H1 (cell line): ENCODE data around the gene ARTN. TPM values are rescaled to one million over a fixed set of nuclear protein-coding genes. Genes with fewer than 3 reads are reported as not detected.
A peak's percentile ranks its signal among the peaks of the same experiment; 100 is the strongest.

Experiments
- CTCF ChIA-PET: fragments of 300-600 bp; sonication (Branson Sonifier 250); formaldehyde crosslinking; loops from one replicate; lab custom pipeline; 2021; ENCODE audit not compliant: partially characterized antibody; lab: Charles Lee
- POLR2A ChIA-PET: fragments of 300-600 bp; sonication (Branson Sonifier 250); formaldehyde crosslinking; loops from one replicate; lab custom pipeline; 2021; ENCODE audit warnings: inconsistent platforms; ENCODE audit not compliant: partially characterized antibody; lab: Charles Lee
- DNase-seq, 2 experiments: peaks; one replicate each; pipeline versions ENCODE4 v3.0.0 to v3.0.0-alpha.2; 2010 to 2022; ENCODE audit warnings: low spot score in 2 of 2, low read depth in 1 of 2, mixed read lengths in 1 of 2
- FAIRE-seq: peaks from 2 replicates; lab custom pipeline; 2011; peaks lifted over from hg19 to GRCh38; lab: Jason Lieb, UNC
- H2AFZ ChIP-seq: 2 replicates; pipeline ENCODE4 v1.8.1; 2012; ENCODE audit warnings: low read length, inconsistent platforms
- H2AK5ac ChIP-seq: 2 replicates; pipeline ENCODE4 v1.6.1; 2013; ENCODE audit warnings: low read depth, low read length
- H2BK120ac ChIP-seq: replicated peaks from 2 replicates; pipeline ENCODE3; 2013; ENCODE audit warnings: low read depth, low read length, inconsistent platforms
- H2BK12ac ChIP-seq: 2 replicates; pipeline ENCODE4 v1.6.1; 2013; ENCODE audit warnings: low read depth, low read length
- H2BK15ac ChIP-seq: 2 replicates; pipeline ENCODE4 v1.6.1; 2013; ENCODE audit warnings: low read length
- H2BK20ac ChIP-seq: 2 replicates; pipeline ENCODE4 v1.6.1; 2013; ENCODE audit warnings: low read length
- H2BK5ac ChIP-seq: 2 replicates; pipeline ENCODE4 v1.6.1; 2013; ENCODE audit warnings: low read depth, low read length
- H3K14ac ChIP-seq: 2 replicates; pipeline ENCODE4 v1.6.1; 2013; ENCODE audit warnings: inconsistent platforms; ENCODE audit not compliant: insufficient read length
- H3K18ac ChIP-seq: 2 replicates; pipeline ENCODE4 v1.6.1; 2013; ENCODE audit warnings: low read length; ENCODE audit errors: extremely low read depth
- H3K23ac ChIP-seq: 2 replicates; pipeline ENCODE4 v1.6.1; 2013; ENCODE audit warnings: inconsistent platforms; ENCODE audit not compliant: insufficient read length
- H3K23me2 ChIP-seq: 2 replicates; pipeline ENCODE4 v1.6.1; 2013; ENCODE audit warnings: low read depth, low read length
- H3K27ac ChIP-seq: 2 replicates; pipeline ENCODE4 v1.6.1; 2011; ENCODE audit warnings: low read depth, low read length, inconsistent platforms
- H3K27me3 ChIP-seq, 4 experiments: replicated peaks in 1 of 4; 1 replicate in 1 of 4; 2 replicates in 3 of 4; pipeline versions ENCODE4 v1.6.1 to v1.8.1; 2011 to 2013; ENCODE audit warnings: low read length in 3 of 4, mild to moderate bottlenecking in 3 of 4, inconsistent platforms in 2 of 4, mixed read lengths in 2 of 4, moderate library complexity in 1 of 4; ENCODE audit not compliant: control insufficient read depth in 3 of 4, insufficient read depth in 3 of 4; ENCODE audit errors: extremely low read depth in 1 of 4
- H3K36me3 ChIP-seq, 4 experiments: 2 replicates each; pipeline versions ENCODE4 v1.6.1 to v1.8.1; 2011 to 2013; ENCODE audit warnings: mild to moderate bottlenecking in 4 of 4, low read length in 3 of 4, moderate library complexity in 2 of 4, control low read depth in 1 of 4, inconsistent platforms in 1 of 4; ENCODE audit not compliant: insufficient read depth in 4 of 4, control insufficient read depth in 2 of 4
- H3K4ac ChIP-seq: replicated peaks from 2 replicates; pipeline ENCODE3; 2013; ENCODE audit warnings: low read length, low read depth, mixed read lengths, inconsistent platforms; ENCODE audit not compliant: insufficient read length
- H3K4me1 ChIP-seq, 4 experiments: replicated peaks in 1 of 4; 1 replicate in 1 of 4; 2 replicates in 3 of 4; pipeline versions ENCODE4 v1.6.1 to v1.8.1; 2011 to 2013; ENCODE audit warnings: low read length in 3 of 4, inconsistent platforms in 2 of 4, mixed read lengths in 1 of 4; ENCODE audit not compliant: insufficient read depth in 4 of 4, control insufficient read depth in 3 of 4
- H3K4me2 ChIP-seq, 2 experiments: 2 replicates each; pipeline versions ENCODE4 v1.6.1 to v1.8.1; 2011 to 2013; ENCODE audit warnings: low read depth in 2 of 2, low read length in 2 of 2, control low read depth in 1 of 2, inconsistent platforms in 1 of 2, mild to moderate bottlenecking in 1 of 2; ENCODE audit not compliant: insufficient read depth in 1 of 2
- H3K4me3 ChIP-seq, 4 experiments: fragments of 200-600, 300-600 bp in 1 of 4; sonication (generic), shearing (Covaris generic), sonication (Bioruptor Twin) in 1 of 4; 2 replicates each; pipeline versions ENCODE4 v1.5.1 to v1.8.1; 2011 to 2016; ENCODE audit warnings: low read length in 4 of 4, low read depth in 3 of 4, control low read depth in 2 of 4, inconsistent platforms in 2 of 4, mild to moderate bottlenecking in 2 of 4, mixed read lengths in 1 of 4, moderate library complexity in 1 of 4; ENCODE audit not compliant: insufficient read depth in 2 of 4; ENCODE audit errors: extremely low read depth in 1 of 4
- H3K56ac ChIP-seq: replicated peaks from 2 replicates; pipeline ENCODE3; 2013; ENCODE audit warnings: low read depth, mild to moderate bottlenecking, mixed read lengths, low read length, inconsistent platforms; ENCODE audit not compliant: insufficient read length
- H3K79me1 ChIP-seq: 2 replicates; pipeline ENCODE4 v1.6.1; 2013; ENCODE audit warnings: low read depth, low read length, control low read depth
- H3K79me2 ChIP-seq, 2 experiments: 2 replicates each; pipeline versions ENCODE4 v1.6.1 to v1.8.1; 2012 to 2013; ENCODE audit warnings: low read length in 2 of 2, mild to moderate bottlenecking in 2 of 2, inconsistent platforms in 1 of 2; ENCODE audit not compliant: insufficient read depth in 2 of 2, control insufficient read depth in 1 of 2
- H3K9ac ChIP-seq, 4 experiments: replicated peaks in 1 of 4; 1 replicate in 1 of 4; 2 replicates in 3 of 4; pipeline versions ENCODE4 v1.6.1 to v1.8.1; 2011 to 2013; ENCODE audit warnings: low read depth in 3 of 4, low read length in 3 of 4, control low read depth in 2 of 4, mild to moderate bottlenecking in 2 of 4, moderate library complexity in 2 of 4, inconsistent platforms in 1 of 4; ENCODE audit errors: extremely low read depth in 1 of 4
- H3K9me3 ChIP-seq, 2 experiments: 2 replicates each; pipeline versions ENCODE4 v1.6.1 to v1.8.1; 2012 to 2013; ENCODE audit warnings: mild to moderate bottlenecking in 2 of 2, moderate library complexity in 2 of 2, control low read depth in 1 of 2, inconsistent platforms in 1 of 2, low read depth in 1 of 2, low read length in 1 of 2, mixed read lengths in 1 of 2; ENCODE audit not compliant: insufficient read depth in 2 of 2
- H4K20me1 ChIP-seq, 2 experiments: replicated peaks in 1 of 2; 2 replicates each; pipeline versions ENCODE3 to v1.8.1; 2011 to 2013; ENCODE audit warnings: inconsistent platforms in 2 of 2, low read length in 2 of 2, mild to moderate bottlenecking in 1 of 2; ENCODE audit not compliant: insufficient read depth in 2 of 2, control insufficient read depth in 1 of 2
- H4K5ac ChIP-seq: 2 replicates; pipeline ENCODE4 v1.6.1; 2013; ENCODE audit warnings: low read length, low read depth, mixed read lengths, inconsistent platforms; ENCODE audit not compliant: insufficient read length
- H4K8ac ChIP-seq: 2 replicates; pipeline ENCODE4 v1.8.0; 2013; ENCODE audit warnings: mild to moderate bottlenecking, moderate library complexity, low read length, inconsistent platforms; ENCODE audit not compliant: insufficient read depth; ENCODE audit errors: extremely low read depth
- H4K91ac ChIP-seq: replicated peaks from 2 replicates; pipeline ENCODE3; 2013; ENCODE audit warnings: low read length, mixed read lengths, inconsistent platforms; ENCODE audit not compliant: insufficient read length
- CREB1 ChIP-seq: IDR thresholded peaks from 2 replicates; pipeline ENCODE4 v1.6.1; 2012; ENCODE audit warnings: inconsistent platforms
- SIN3A ChIP-seq, 2 experiments: IDR thresholded peaks in 1 of 2; conservative IDR thresholded peaks in 1 of 2; 2 replicates each; pipeline ENCODE4 v1.6.1; 2011 to 2012; ENCODE audit warnings: low read length in 2 of 2, improper control_type of control experiment in 1 of 2, low read depth in 1 of 2, mild to moderate bottlenecking in 1 of 2
- WGBS, 2 experiments: shearing (Covaris generic) in 1 of 2; methylation state at CpG; one replicate each; pipeline versions ENCODE4 v1.1.6 to v1.1.7; 2013 to 2015; ENCODE audit warnings: low lambda C conversion rate in 2 of 2, mixed read lengths in 2 of 2, inconsistent platforms in 1 of 2, low coverage in 1 of 2, missing lambda C conversion rate in 1 of 2; ENCODE audit not compliant: insufficient replicate concordance in 2 of 2, insufficient coverage in 1 of 2, insufficient read length in 1 of 2; ENCODE audit errors: extremely low coverage in 1 of 2, missing lambda C conversion rate in 1 of 2; 5-methylcytosine and 5-hydroxymethylcytosine counted together
- polyA plus RNA-seq, 7 experiments: library from polyadenylated mRNA; depleted of rRNA in 3 of 7; stranded (reverse) in 5 of 7; unstranded in 2 of 7; fragments of >200 nt in 5 of 7; fragments of 200-250 nt in 2 of 7; gene quantifications; 1 replicate in 5 of 7; 2 replicates in 1 of 7; 4 replicates in 1 of 7; pipeline versions ENCODE4 v1.2.1 to v1.2.3, GENCODE V29; 2011 to 2013; ENCODE audit warnings: missing spikeins in 2 of 7, mixed read lengths in 2 of 7
- total RNA-seq: library from RNA; stranded (reverse); fragmentation: NEBNext Ultra II Directional; extraction: Animal tissue kit (Norgen Biotek cat#: 25700); gene quantifications from 2 replicates; pipeline ENCODE4 v1.2.1, GENCODE V29; 2021

The ARTN gene
- total and polyA plus RNA-seq, 2 of the 8 experiments (the other 6 are each of a cell fraction or from before 2014, with no cell fraction given): 13.5 to 22.7 TPM

DNA sequence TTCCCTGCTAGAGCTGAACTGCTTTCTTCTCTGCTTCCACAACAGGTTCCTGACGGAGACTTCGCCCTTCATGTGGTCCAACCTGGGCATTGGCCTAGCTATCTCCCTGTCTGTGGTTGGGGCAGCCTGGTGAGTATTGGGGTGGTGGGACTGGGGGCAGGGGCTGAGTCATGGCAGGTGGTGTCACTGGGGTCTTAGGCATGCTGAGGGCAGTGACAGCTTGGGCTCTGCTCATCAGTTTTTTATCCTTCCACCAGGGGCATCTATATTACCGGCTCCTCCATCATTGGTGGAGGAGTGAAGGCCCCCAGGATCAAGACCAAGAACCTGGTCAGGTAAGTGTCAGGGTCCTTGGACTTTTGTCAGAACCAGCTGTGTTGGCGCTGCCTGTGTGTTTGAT, 42.4 kb downstream of the ARTN start:
- Histone ChIP-seq H2BK15ac (no peak overlapping the region), H3K18ac (no peak overlapping the region), H2AFZ (no peak overlapping the region), H3K27ac (no peak overlapping the region), H3K79me1 (peaks cover 19% of the 10 kb centered on the region), H3K79me2 (peaks cover 0 to 26% of the 10 kb centered on the region in 2 experiments; a peak in 2 of 4 replicates), H3K9ac (peak overlapping the region in 1 of 4 experiments; percentile 60; a peak in 2 of 7 replicates), H2BK20ac (no peak overlapping the region), H3K4me2 (peak overlapping the region; percentile 81 to 85), H3K4me3 (peak overlapping the region; percentile 79 to 88 (median 82); a peak in 6 of 8 replicates), H3K9me3 (no peaks in the 10 kb centered on the region), H3K4me1 (peaks cover 4 to 22% (median 16%) of the 10 kb centered on the region in 4 experiments), H3K14ac (no peak overlapping the region), H2BK120ac (no peak overlapping the region), H3K23me2 (peaks cover 27% of the 10 kb centered on the region), H2BK12ac (no peak overlapping the region), H2AK5ac (no peak overlapping the region), H4K8ac (no peak overlapping the region), H3K36me3 (peaks cover 2 to 33% (median 17%) of the 10 kb centered on the region in 4 experiments; a peak in 7 of 8 replicates), H2BK5ac (no peak overlapping the region), H3K56ac (no peak overlapping the region), H4K91ac (no peak overlapping the region), H3K23ac (no peak overlapping the region), H4K5ac (no peak overlapping the region), H3K27me3 (no peaks in the 10 kb centered on the region), H4K20me1 (peaks cover 4 to 24% of the 10 kb centered on the region in 2 experiments), H3K4ac (no peak overlapping the region)
- WGBS, 2 experiments: 81% methylated on average over 4 of the region's 4 CpGs; no CpG with 5 or more reads in 1 of the 2 experiments
- ChIA-PET POLR2A (interaction anchor here (1.0 to 12.9 kb wide), 11 partner anchors 14 to 316 kb away, joined by 3 to 189 read pairs (median 4); partner anchors contain the start of genes CCDC24 and SLC6A9), CTCF (interaction anchor here (0.6 to 5.0 kb wide), 9 partner anchors 13 to 215 kb away, joined by 3 to 34 read pairs (median 4); partner anchors contain the start of gene CCDC24)
- no peak for FAIRE-seq
- DNase-seq: no peak
- TF ChIP-seq SIN3A (conservative IDR thresholded peaks at IDR 0.05 in 1 of 2, IDR thresholded peaks at IDR 0.05 in 1 of 2; ENCODE audit: low read depth in 1 of 2, low read length in 2 of 2) (peak in 1 of 2 experiments; percentile 16; a peak in 1 of 4 replicates), CREB1 (no peak)
